ENCODE data around the gene DDX4.
"Not testable (repeated sequence)": the region's sequence is repeated elsewhere in the genome, so short reads cannot be mapped to it uniquely, and the experiment has no call there.

Gene DDX4

GRCh38 chr5:55714749-55715148 lies 23.1 kb upstream of the DDX4 start:
- Histone ChIP-seq H3K4ac (ENCODE audit: low read depth in 1 of 2, low read length in 2 of 2) (no peak overlapping the region), H3K36me3 (ENCODE audit: control insufficient read depth in 1 of 2, insufficient read depth in 2 of 2, low read depth in 1 of 2, low read length in 2 of 2) (no peaks in the 10 kb centered on the region), H2AK5ac (ENCODE audit: low read length, severe bottlenecking) (no peak overlapping the region), H4K8ac (ENCODE audit: low read length) (no peak overlapping the region), H3K4me1 (ENCODE audit: control insufficient read depth, insufficient read depth, low read depth, low read length) (peaks cover 4% of the 10 kb centered on the region), H4K91ac (ENCODE audit: low read length) (no peak overlapping the region), H3K23ac (ENCODE audit: low read length in 2 of 2) (no peak overlapping the region), H3K79me1 (replicated peaks; ENCODE audit: low read length, poor library complexity, severe bottlenecking) (peaks cover 12% of the 10 kb centered on the region), H2BK120ac (ENCODE audit: low read depth, low read length) (no peak overlapping the region), H3K9me3 (ENCODE audit: control insufficient read depth, low read length) (peaks cover 3% of the 10 kb centered on the region), H3K27ac (ENCODE audit: low read length, poor library complexity, severe bottlenecking) (no peak overlapping the region), H3K4me2 (ENCODE audit: low read length, poor library complexity, severe bottlenecking) (no peak overlapping the region), H3K9ac (ENCODE audit: low read length) (no peak overlapping the region), H3K4me3 (ENCODE audit: insufficient read depth in 1 of 2, low read depth in 1 of 2, low read length in 2 of 2) (no peak overlapping the region), H3K18ac (ENCODE audit: low read depth in 1 of 2, low read length in 2 of 2) (no peak overlapping the region), H3K27me3 (ENCODE audit: control insufficient read depth in 1 of 2, insufficient read depth in 1 of 2, low read length in 2 of 2) (no peaks in the 10 kb centered on the region), H2AFZ (ENCODE audit: low read depth, low read length) (no peak overlapping the region), H2BK5ac (ENCODE audit: low read depth, low read length, poor library complexity, severe bottlenecking) (no peak overlapping the region), H3K14ac (ENCODE audit: low read length in 2 of 2) (no peak overlapping the region), H2BK15ac (ENCODE audit: low read depth, poor library complexity, severe bottlenecking) (no peak overlapping the region), H2BK12ac (ENCODE audit: low read length in 2 of 2) (no peak overlapping the region)
- DNase-seq, result no peak
- 74% methylated on average over 5 of the region's 6 CpGs for WGBS

- Histone ChIP-seq H3K27ac (ENCODE audit: low read length, poor library complexity, severe bottlenecking) (no peak overlapping the region), H3K18ac (ENCODE audit: low read depth in 1 of 2, low read length in 2 of 2) (no peak overlapping the region), H3K14ac (ENCODE audit: low read length in 2 of 2) (no peak overlapping the region), H3K4ac (ENCODE audit: low read depth in 1 of 2, low read length in 2 of 2) (no peak overlapping the region), H3K79me1 (replicated peaks; ENCODE audit: low read length, poor library complexity, severe bottlenecking) (peaks cover 11% of the 10 kb centered on the region), H2BK5ac (ENCODE audit: low read depth, low read length, poor library complexity, severe bottlenecking) (no peak overlapping the region), H3K9me3 (ENCODE audit: control insufficient read depth, low read length) (peaks cover 3% of the 10 kb centered on the region), H2BK12ac (ENCODE audit: low read length in 2 of 2) (no peak overlapping the region), H4K91ac (ENCODE audit: low read length) (no peak overlapping the region), H3K23ac (ENCODE audit: low read length in 2 of 2) (no peak overlapping the region), H3K9ac (ENCODE audit: low read length) (no peak overlapping the region), H2BK15ac (ENCODE audit: low read depth, poor library complexity, severe bottlenecking) (no peak overlapping the region), H4K8ac (ENCODE audit: low read length) (no peak overlapping the region), H3K4me2 (ENCODE audit: low read length, poor library complexity, severe bottlenecking) (no peak overlapping the region), H3K4me3 (ENCODE audit: insufficient read depth in 1 of 2, low read depth in 1 of 2, low read length in 2 of 2) (no peak overlapping the region), H2BK120ac (ENCODE audit: low read depth, low read length) (no peak overlapping the region), H2AK5ac (ENCODE audit: low read length, severe bottlenecking) (no peak overlapping the region), H3K27me3 (ENCODE audit: control insufficient read depth in 1 of 2, insufficient read depth in 1 of 2, low read length in 2 of 2) (no peaks in the 10 kb centered on the region), H3K36me3 (ENCODE audit: control insufficient read depth in 1 of 2, insufficient read depth in 2 of 2, low read depth in 1 of 2, low read length in 2 of 2) (no peaks in the 10 kb centered on the region), H2AFZ (ENCODE audit: low read depth, low read length) (no peak overlapping the region), H3K4me1 (ENCODE audit: control insufficient read depth, insufficient read depth, low read depth, low read length) (peaks cover 4% of the 10 kb centered on the region)
- no peak for DNase-seq
- 98% methylated on average over 4 of the region's 6 CpGs for WGBS
Observed at GRCh38 chr5:55715519-55716078, 22.3 kb upstream of the DDX4 start.

GRCh38 chr5:55719026-55719425 lies 18.8 kb upstream of the DDX4 start:
- DNase-seq; H3K14ac ChIP-seq (ENCODE audit: low read length in 2 of 2); H2BK120ac ChIP-seq (ENCODE audit: low read depth, low read length); H2BK15ac ChIP-seq (ENCODE audit: low read depth, poor library complexity, severe bottlenecking); H3K23ac ChIP-seq (ENCODE audit: low read length in 2 of 2); H2BK5ac ChIP-seq (ENCODE audit: low read depth, low read length, poor library complexity, severe bottlenecking); H2BK12ac ChIP-seq (ENCODE audit: low read length in 2 of 2); H2AFZ ChIP-seq (ENCODE audit: low read depth, low read length); H3K4me2 ChIP-seq (ENCODE audit: low read length, poor library complexity, severe bottlenecking); H3K79me1 ChIP-seq (replicated peaks; ENCODE audit: low read length, poor library complexity, severe bottlenecking); H3K4me3 ChIP-seq (ENCODE audit: insufficient read depth in 1 of 2, low read depth in 1 of 2, low read length in 2 of 2); H3K4me1 ChIP-seq (ENCODE audit: control insufficient read depth, insufficient read depth, low read depth, low read length); H3K9ac ChIP-seq (ENCODE audit: low read length); H3K27ac ChIP-seq (ENCODE audit: low read length, poor library complexity, severe bottlenecking); H3K36me3 ChIP-seq (ENCODE audit: control insufficient read depth in 1 of 2, insufficient read depth in 2 of 2, low read depth in 1 of 2, low read length in 2 of 2); H4K91ac ChIP-seq (ENCODE audit: low read length); H3K27me3 ChIP-seq (ENCODE audit: control insufficient read depth in 1 of 2, insufficient read depth in 1 of 2, low read length in 2 of 2); H4K8ac ChIP-seq (ENCODE audit: low read length); H3K18ac ChIP-seq (ENCODE audit: low read depth in 1 of 2, low read length in 2 of 2); H3K9me3 ChIP-seq (ENCODE audit: control insufficient read depth, low read length); H3K4ac ChIP-seq (ENCODE audit: low read depth in 1 of 2, low read length in 2 of 2); H2AK5ac ChIP-seq (ENCODE audit: low read length, severe bottlenecking): not testable (repeated sequence)
- 80% methylated on average over 1 of the region's 2 CpGs for WGBS

- no peak overlapping the region for H3K4ac ChIP-seq (ENCODE audit: low read depth in 1 of 2, low read length in 2 of 2)
- no peak overlapping the region for H3K4me3 ChIP-seq (ENCODE audit: insufficient read depth in 1 of 2, low read depth in 1 of 2, low read length in 2 of 2)
- no peak overlapping the region for H3K4me2 ChIP-seq (ENCODE audit: low read length, poor library complexity, severe bottlenecking)
- H2AK5ac ChIP-seq (ENCODE audit: low read length, severe bottlenecking), result no peak overlapping the region
- H3K4me1 ChIP-seq (ENCODE audit: control insufficient read depth, insufficient read depth, low read depth, low read length), result no peaks in the 10 kb centered on the region
- no peaks in the 10 kb centered on the region for H3K79me1 ChIP-seq (replicated peaks; ENCODE audit: low read length, poor library complexity, severe bottlenecking)
- no peak overlapping the region for H2BK120ac ChIP-seq (ENCODE audit: low read depth, low read length)
- H3K36me3 ChIP-seq (ENCODE audit: control insufficient read depth in 1 of 2, insufficient read depth in 2 of 2, low read depth in 1 of 2, low read length in 2 of 2), result no peaks in the 10 kb centered on the region
- no peak overlapping the region for H2BK5ac ChIP-seq (ENCODE audit: low read depth, low read length, poor library complexity, severe bottlenecking)
- H4K8ac ChIP-seq (ENCODE audit: low read length), result no peak overlapping the region
- no peak overlapping the region for H2BK12ac ChIP-seq (ENCODE audit: low read length in 2 of 2)
- no peak overlapping the region for H3K9ac ChIP-seq (ENCODE audit: low read length)
- H3K14ac ChIP-seq (ENCODE audit: low read length in 2 of 2), result no peak overlapping the region
- no peak overlapping the region for H2BK15ac ChIP-seq (ENCODE audit: low read depth, poor library complexity, severe bottlenecking)
- H4K91ac ChIP-seq (ENCODE audit: low read length), result no peak overlapping the region
- H3K27me3 ChIP-seq (ENCODE audit: control insufficient read depth in 1 of 2, insufficient read depth in 1 of 2, low read length in 2 of 2), result no peaks in the 10 kb centered on the region
- no peak for DNase-seq
- H3K23ac ChIP-seq (ENCODE audit: low read length in 2 of 2), result no peak overlapping the region
- H3K27ac ChIP-seq (ENCODE audit: low read length, poor library complexity, severe bottlenecking), result no peak overlapping the region
- peaks cover 3% of the 10 kb centered on the region for H3K9me3 ChIP-seq (ENCODE audit: control insufficient read depth, low read length)
- 100% methylated on average over 2 of the region's 3 CpGs for WGBS
- no peak overlapping the region for H2AFZ ChIP-seq (ENCODE audit: low read depth, low read length)
- no peak overlapping the region for H3K18ac ChIP-seq (ENCODE audit: low read depth in 1 of 2, low read length in 2 of 2)
Observed at GRCh38 chr5:55720188-55720703, 17.6 kb upstream of the DDX4 start.

All from mesenchymal stem cell (in vitro differentiated cells and primary cell).